ENCODE data around the gene APBA1.

DNA sequence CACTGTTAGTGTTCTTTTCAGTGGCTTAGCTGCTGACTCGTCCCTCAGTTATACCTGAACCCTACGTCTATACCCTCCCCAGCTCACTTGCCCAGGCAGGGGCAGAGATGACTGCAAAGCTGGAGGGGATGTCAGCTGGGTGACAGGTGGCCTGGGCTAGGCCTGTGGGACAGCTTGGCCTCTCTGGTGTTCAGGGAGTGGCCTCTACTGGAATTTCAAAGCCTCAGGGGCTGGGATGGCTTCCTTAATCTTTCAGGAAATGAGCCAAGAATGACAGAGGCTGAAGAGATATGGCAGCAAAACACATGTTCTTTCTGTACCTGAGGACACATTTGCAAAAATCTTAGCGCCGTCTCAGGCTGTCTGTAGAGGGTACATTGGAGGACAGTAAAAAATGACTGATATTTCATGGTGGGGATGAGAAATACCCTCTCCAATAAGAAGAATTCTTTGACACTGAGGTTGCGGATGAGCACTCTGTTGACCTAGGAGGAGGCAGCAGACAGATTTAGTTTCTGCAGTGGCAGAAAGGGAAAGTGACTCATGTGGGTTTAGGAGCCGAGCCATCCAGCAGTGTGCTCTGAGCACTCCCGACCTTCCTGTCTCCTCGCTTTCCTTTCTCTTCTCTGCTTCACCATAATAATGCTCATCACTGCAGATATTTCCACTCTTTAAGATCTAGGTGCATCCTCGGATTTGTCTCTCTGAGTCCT, 292.7 kb downstream of the APBA1 start:
- TF ChIP-seq, protein P1, sequence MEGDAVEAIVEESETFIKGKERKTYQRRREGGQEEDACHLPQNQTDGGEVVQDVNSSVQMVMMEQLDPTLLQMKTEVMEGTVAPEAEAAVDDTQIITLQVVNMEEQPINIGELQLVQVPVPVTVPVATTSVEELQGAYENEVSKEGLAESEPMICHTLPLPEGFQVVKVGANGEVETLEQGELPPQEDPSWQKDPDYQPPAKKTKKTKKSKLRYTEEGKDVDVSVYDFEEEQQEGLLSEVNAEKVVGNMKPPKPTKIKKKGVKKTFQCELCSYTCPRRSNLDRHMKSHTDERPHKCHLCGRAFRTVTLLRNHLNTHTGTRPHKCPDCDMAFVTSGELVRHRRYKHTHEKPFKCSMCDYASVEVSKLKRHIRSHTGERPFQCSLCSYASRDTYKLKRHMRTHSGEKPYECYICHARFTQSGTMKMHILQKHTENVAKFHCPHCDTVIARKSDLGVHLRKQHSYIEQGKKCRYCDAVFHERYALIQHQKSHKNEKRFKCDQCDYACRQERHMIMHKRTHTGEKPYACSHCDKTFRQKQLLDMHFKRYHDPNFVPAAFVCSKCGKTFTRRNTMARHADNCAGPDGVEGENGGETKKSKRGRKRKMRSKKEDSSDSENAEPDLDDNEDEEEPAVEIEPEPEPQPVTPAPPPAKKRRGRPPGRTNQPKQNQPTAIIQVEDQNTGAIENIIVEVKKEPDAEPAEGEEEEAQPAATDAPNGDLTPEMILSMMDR (IDR thresholded peaks at IDR 0.05; ENCODE audit: low read depth, low read length, poor library complexity, severe bottlenecking) = no peak
- TF ChIP-seq EZH2phosphoT487 (IDR thresholded peaks at IDR 0.05; ENCODE audit: borderline replicate concordance, low read length) = no peak
